HG03045 (cell line): Measurements from ENCODE around the gene KMT2C.
"Not testable (repeated sequence)": the region's sequence is repeated elsewhere in the genome, so short reads cannot be mapped to it uniquely, and the experiment has no call there.

Source experiments
- ATAC-seq: cut with Tn5 transposase; IDR thresholded peaks from one replicate; pipeline ENCODE4 v1.9.1; 2021; ENCODE audit warnings: mild to moderate bottlenecking, moderate library complexity; ENCODE audit not compliant: unreplicated experiment

KMT2C gene

GRCh38 chr7:152406030-152406429 lies 29.8 kb downstream of the KMT2C start:
- ATAC-seq, result not testable (repeated sequence)

GRCh38 chr7:152403726-152404125 lies 32.1 kb downstream of the KMT2C start:
- ATAC-seq, result no peak

- no peak for ATAC-seq
Observed at GRCh38 chr7:152402384-152403250, 33.2 kb downstream of the KMT2C start.

GRCh38 chr7:152399344-152399743 lies 36.5 kb downstream of the KMT2C start:
- ATAC-seq, result no peak

- no peak for ATAC-seq
Observed at GRCh38 chr7:152395112-152395511, 40.7 kb downstream of the KMT2C start.

- ATAC-seq, result not testable (repeated sequence)
Observed at GRCh38 chr7:152394214-152394613, 41.6 kb downstream of the KMT2C start.

- no peak for ATAC-seq
Observed at GRCh38 chr7:152392254-152392653, 43.5 kb downstream of the KMT2C start.

GRCh38 chr7:152386136-152386764 lies 49.6 kb downstream of the KMT2C start:
- ATAC-seq, result not testable (repeated sequence)

GRCh38 chr7:152384235-152385200 lies 51.3 kb downstream of the KMT2C start:
- ATAC-seq, result not testable (repeated sequence)

- no peak for ATAC-seq
Observed at GRCh38 chr7:152383341-152384234, 52.2 kb downstream of the KMT2C start.

- ATAC-seq, result no peak
Observed at GRCh38 chr7:152382244-152382643, 53.6 kb downstream of the KMT2C start.

- ATAC-seq, result not testable (repeated sequence)
Observed at GRCh38 chr7:152380931-152381578, 54.7 kb downstream of the KMT2C start.

GRCh38 chr7:152378497-152378896 lies 57.3 kb downstream of the KMT2C start:
- not testable (repeated sequence) for ATAC-seq

- not testable (repeated sequence) for ATAC-seq
Observed at GRCh38 chr7:152376716-152377484, 58.9 kb downstream of the KMT2C start.

- ATAC-seq, result no peak
Observed at GRCh38 chr7:152370297-152370696, 65.5 kb downstream of the KMT2C start.

GRCh38 chr7:152369518-152369917 lies 66.3 kb downstream of the KMT2C start:
- no peak for ATAC-seq

GRCh38 chr7:152367170-152367569 lies 68.6 kb downstream of the KMT2C start:
- no peak for ATAC-seq

GRCh38 chr7:152366662-152367061 lies 69.1 kb downstream of the KMT2C start:
- no peak for ATAC-seq
